Liver (tissue), 9 donors: ENCODE measurements around the gene HPS1. TPM values are rescaled to one million over a fixed set of nuclear protein-coding genes. Genes with fewer than 3 reads are reported as not detected.

Experiments
- DNase-seq: peaks from one replicate; pipeline ENCODE4 v3.0.0-alpha.2; 2017; ENCODE audit warnings: low spot score
- H3K27ac ChIP-seq, 2 donors: one replicate each; pipeline ENCODE4 v1.7.0; 2013; ENCODE audit warnings: inconsistent platforms in 2 of 2, low read length in 2 of 2, control low read depth in 1 of 2, low read depth in 1 of 2, mild to moderate bottlenecking in 1 of 2
- H3K27me3 ChIP-seq, 4 donors: one replicate each; pipeline versions ENCODE4 v1.6.1 to v1.7.0; 2013; ENCODE audit warnings: low read length in 3 of 4, inconsistent platforms in 1 of 4, mild to moderate bottlenecking in 1 of 4, moderate library complexity in 1 of 4; ENCODE audit not compliant: control insufficient read depth in 4 of 4, insufficient read depth in 4 of 4
- H3K36me3 ChIP-seq, 4 donors: one replicate each; pipeline versions ENCODE4 v1.6.1 to v1.7.0; 2013; ENCODE audit warnings: low read length in 3 of 4, mild to moderate bottlenecking in 3 of 4, low read depth in 1 of 4, moderate library complexity in 1 of 4; ENCODE audit not compliant: control insufficient read depth in 4 of 4, insufficient read depth in 3 of 4
- H3K4me1 ChIP-seq, 4 donors: one replicate each; pipeline versions ENCODE4 v1.6.1 to v1.7.0; 2013; ENCODE audit warnings: low read length in 3 of 4, mild to moderate bottlenecking in 3 of 4, moderate library complexity in 1 of 4; ENCODE audit not compliant: control insufficient read depth in 4 of 4, insufficient read depth in 4 of 4
- H3K4me3 ChIP-seq, 3 donors: one replicate each; pipeline versions ENCODE4 v1.6.1 to v1.7.0; 2013; ENCODE audit warnings: low read length in 3 of 3, control low read depth in 1 of 3, low read depth in 1 of 3, mild to moderate bottlenecking in 1 of 3
- H3K9ac ChIP-seq, 2 donors: one replicate each; pipeline ENCODE4 v1.7.0; 2013; ENCODE audit warnings: low read length in 2 of 2, mild to moderate bottlenecking in 2 of 2, moderate library complexity in 2 of 2, control low read depth in 1 of 2, low read depth in 1 of 2
- H3K9me3 ChIP-seq, 4 donors: one replicate each; pipeline versions ENCODE4 v1.6.1 to v1.7.0; 2013; ENCODE audit warnings: low read length in 3 of 4; ENCODE audit not compliant: control insufficient read depth in 4 of 4
- ATF3 ChIP-seq: IDR thresholded peaks from 2 replicates; pipeline ENCODE4 v1.6.1; 2016; ENCODE audit warnings: antibody characterized with exemption
- EGR1 ChIP-seq, 2 donors: IDR thresholded peaks; 2 replicates each; pipeline ENCODE4 v1.6.1; 2016 to 2018; ENCODE audit warnings: antibody characterized with exemption in 2 of 2, low read depth in 2 of 2
- FOXA1 ChIP-seq: IDR thresholded peaks from 2 replicates; pipeline ENCODE4 v1.6.1; 2016; ENCODE audit warnings: antibody characterized with exemption
- FOXA2 ChIP-seq: IDR thresholded peaks from 2 replicates; pipeline ENCODE4 v1.6.1; 2016; ENCODE audit warnings: antibody characterized with exemption
- GABPA ChIP-seq, 2 donors: IDR thresholded peaks in 1 of 2; conservative IDR thresholded peaks in 1 of 2; 2 replicates each; pipeline ENCODE4 v1.6.1; 2016; ENCODE audit warnings: antibody characterized with exemption in 2 of 2, mild to moderate bottlenecking in 1 of 2, moderate library complexity in 1 of 2
- HNF4A ChIP-seq, 2 donors: conservative IDR thresholded peaks; 2 replicates each; pipeline ENCODE4 v1.6.1; 2016; ENCODE audit warnings: antibody characterized with exemption in 2 of 2, mild to moderate bottlenecking in 2 of 2
- HNF4G ChIP-seq: IDR thresholded peaks from 2 replicates; pipeline ENCODE4 v1.6.1; 2016; ENCODE audit warnings: antibody characterized with exemption
- JUND ChIP-seq, 2 donors: IDR thresholded peaks; 2 replicates each; pipeline ENCODE4 v1.6.1; 2016; ENCODE audit warnings: antibody characterized with exemption in 2 of 2
- MAX ChIP-seq: IDR thresholded peaks from 2 replicates; pipeline ENCODE4 v1.6.1; 2016; ENCODE audit warnings: antibody characterized with exemption
- NR2F2 ChIP-seq: IDR thresholded peaks from 2 replicates; pipeline ENCODE4 v1.6.1; 2016; ENCODE audit warnings: antibody characterized with exemption
- RAD21 ChIP-seq, 2 donors: IDR thresholded peaks; 2 replicates each; pipeline ENCODE4 v1.6.1; 2016; ENCODE audit warnings: antibody characterized with exemption in 2 of 2, mild to moderate bottlenecking in 2 of 2
- REST ChIP-seq: IDR thresholded peaks from 2 replicates; pipeline ENCODE4 v1.6.1; 2016; ENCODE audit warnings: antibody characterized with exemption, mild to moderate bottlenecking
- RXRA ChIP-seq, 2 donors: IDR thresholded peaks; 2 replicates each; pipeline ENCODE4 v1.6.1; 2017 to 2018; ENCODE audit warnings: antibody characterized with exemption in 2 of 2, mild to moderate bottlenecking in 1 of 2
- SP1 ChIP-seq: IDR thresholded peaks from 2 replicates; pipeline ENCODE4 v1.6.1; 2018; ENCODE audit warnings: antibody characterized with exemption, mild to moderate bottlenecking
- TAF1 ChIP-seq: conservative IDR thresholded peaks from 2 replicates; pipeline ENCODE4 v1.6.1; 2016; ENCODE audit warnings: antibody characterized with exemption, mild to moderate bottlenecking
- YY1 ChIP-seq: IDR thresholded peaks from 2 replicates; pipeline ENCODE4 v1.6.1; 2016; ENCODE audit warnings: antibody characterized with exemption, mild to moderate bottlenecking
- ZBTB33 ChIP-seq: IDR thresholded peaks from 2 replicates; pipeline ENCODE4 v1.6.1; 2016; ENCODE audit warnings: antibody characterized with exemption
- WGBS: extraction: QIAGEN DNeasy Blood & Tissue Kit; methylation state at CpG from one replicate; pipeline ENCODE4 v1.1.7; 2013; 5-methylcytosine and 5-hydroxymethylcytosine counted together
- polyA plus RNA-seq, 2 donors: library from polyadenylated mRNA; stranded (reverse) in 1 of 2; unstranded in 1 of 2; fragments of 200-250 nt in 1 of 2; fragments of >200 nt in 1 of 2; fragmentation: Nextera tagmentation in 1 of 2; extraction: Ambion mirVana in 1 of 2; gene quantifications; one replicate each; pipeline versions ENCODE4 v1.2.1 to v1.2.3, GENCODE V29; 2013 to 2015
- total RNA-seq, 2 donors: library from RNA; depleted of rRNA; stranded (reverse); fragments of >200 nt; gene quantifications; one replicate each; pipeline ENCODE4 v1.2.3, GENCODE V29; 2014
- TF ChIP-seq, protein P1 (sequence below): fragments of 150-350 bp; IDR thresholded peaks from 2 replicates; pipeline ENCODE4 v1.5.1; 2017; ENCODE audit warnings: improper control_type of control experiment, low read depth, low read length; ENCODE audit not compliant: missing input control
- donor health status: healthy.
- donor health status: healthy.
- donor health status: healthy.
- donor health status: healthy.
- donor health status: healthy.

The HPS1 gene
- total and polyA plus RNA-seq, 4 donors = 19.9 to 56.7 (median 29.8) TPM

GRCh38 chr10:98414578-98414931 lies 32.2 kb downstream of the HPS1 start:
- peaks cover 6 to 34% (median 21%) of the 10 kb centered on the region in 4 donors for H3K4me1 ChIP-seq
- H3K9me3 ChIP-seq = no peaks in the 10 kb centered on the region
- TF ChIP-seq RAD21 (IDR thresholded peaks at IDR 0.05) (no peak), MAX (no peak), ATF3 (no peak), EGR1 (IDR thresholded peaks at IDR 0.05; ENCODE audit: low read depth in 2 of 2) (no peak), FOXA1 (no peak), HNF4G (no peak), TAF1 (no peak), GABPA (IDR thresholded peaks at IDR 0.05 in 1 of 2, conservative IDR thresholded peaks at IDR 0.05 in 1 of 2) (no peak), FOXA2 (no peak)
- no peak for DNase-seq
- 60% methylated on average over 3 of the region's 3 CpGs for WGBS
- no peaks in the 10 kb centered on the region for H3K27me3 ChIP-seq
- H3K9ac ChIP-seq = peak overlapping the region in 1 of 2 donors; percentile 15
- H3K36me3 ChIP-seq = peaks cover 0 to 18% (median 6%) of the 10 kb centered on the region in 4 donors
- H3K4me3 ChIP-seq = peak overlapping the region; percentile 38 to 80 (median 66)
- H3K27ac ChIP-seq = peak overlapping the region; percentile 26 to 76

DNA sequence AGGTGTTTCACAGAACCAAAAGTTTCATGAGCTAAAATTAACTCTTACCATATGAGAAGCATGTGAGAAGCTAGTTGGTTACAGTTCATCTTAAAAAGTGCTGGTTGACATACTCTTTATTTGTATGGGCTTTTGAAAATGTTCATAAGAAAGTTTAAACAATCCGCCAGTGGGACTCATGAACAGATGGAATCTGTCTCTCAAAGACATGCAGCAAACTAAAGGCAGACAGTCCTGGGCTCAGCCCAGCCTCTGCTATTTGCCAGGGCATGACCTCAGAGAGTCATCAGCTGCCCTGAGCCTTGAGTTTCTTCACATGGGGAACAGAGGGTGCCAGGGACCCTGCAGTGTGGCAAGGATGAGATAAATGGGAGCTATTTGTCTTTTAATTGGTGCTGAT lies 35.0 kb downstream of the HPS1 start:
- Histone ChIP-seq H3K27me3 (no peaks in the 10 kb centered on the region), H3K36me3 (peaks cover 0 to 5% (median under 1%) of the 10 kb centered on the region in 4 donors), H3K9ac (no peak overlapping the region), H3K4me1 (peaks cover 3 to 18% (median 10%) of the 10 kb centered on the region in 4 donors), H3K9me3 (no peaks in the 10 kb centered on the region), H3K4me3 (no peak overlapping the region), H3K27ac (no peak overlapping the region)
- TF ChIP-seq JUND (IDR thresholded peaks at IDR 0.05) (no peak), GABPA (IDR thresholded peaks at IDR 0.05 in 1 of 2, conservative IDR thresholded peaks at IDR 0.05 in 1 of 2) (no peak), EGR1 (IDR thresholded peaks at IDR 0.05; ENCODE audit: low read depth in 2 of 2) (no peak), HNF4G (no peak), SP1 (no peak), ATF3 (no peak), TAF1 (no peak), RXRA (IDR thresholded peaks at IDR 0.05) (no peak), ZBTB33 (no peak), HNF4A (conservative IDR thresholded peaks at IDR 0.05) (no peak), REST (no peak), MAX (no peak), RAD21 (IDR thresholded peaks at IDR 0.05) (no peak), NR2F2 (no peak), FOXA1 (no peak), YY1 (no peak), FOXA2 (no peak)
- TF ChIP-seq, protein P1, sequence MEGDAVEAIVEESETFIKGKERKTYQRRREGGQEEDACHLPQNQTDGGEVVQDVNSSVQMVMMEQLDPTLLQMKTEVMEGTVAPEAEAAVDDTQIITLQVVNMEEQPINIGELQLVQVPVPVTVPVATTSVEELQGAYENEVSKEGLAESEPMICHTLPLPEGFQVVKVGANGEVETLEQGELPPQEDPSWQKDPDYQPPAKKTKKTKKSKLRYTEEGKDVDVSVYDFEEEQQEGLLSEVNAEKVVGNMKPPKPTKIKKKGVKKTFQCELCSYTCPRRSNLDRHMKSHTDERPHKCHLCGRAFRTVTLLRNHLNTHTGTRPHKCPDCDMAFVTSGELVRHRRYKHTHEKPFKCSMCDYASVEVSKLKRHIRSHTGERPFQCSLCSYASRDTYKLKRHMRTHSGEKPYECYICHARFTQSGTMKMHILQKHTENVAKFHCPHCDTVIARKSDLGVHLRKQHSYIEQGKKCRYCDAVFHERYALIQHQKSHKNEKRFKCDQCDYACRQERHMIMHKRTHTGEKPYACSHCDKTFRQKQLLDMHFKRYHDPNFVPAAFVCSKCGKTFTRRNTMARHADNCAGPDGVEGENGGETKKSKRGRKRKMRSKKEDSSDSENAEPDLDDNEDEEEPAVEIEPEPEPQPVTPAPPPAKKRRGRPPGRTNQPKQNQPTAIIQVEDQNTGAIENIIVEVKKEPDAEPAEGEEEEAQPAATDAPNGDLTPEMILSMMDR = no peak
- 85% methylated on average over 1 of the region's 1 CpG for WGBS
- no peak for DNase-seq
